GM18909 (cell line): Measurements from ENCODE around the gene PCDHA1.
"Not testable (repeated sequence)": the region's sequence is repeated elsewhere in the genome, so short reads cannot be mapped to it uniquely, and the experiment has no call there.

ENCODE experiments used
- ATAC-seq: cut with Tn5 transposase; IDR thresholded peaks from one replicate; pipeline ENCODE4 v1.9.1; 2021; ENCODE audit warnings: mild to moderate bottlenecking; ENCODE audit not compliant: unreplicated experiment, poor library complexity

PCDHA1 gene

GRCh38 chr5:140806834-140807775, 21.2 kb downstream of the PCDHA1 start, which contains the start of gene PCDHA4:
TSS of gene PCDHA4 (plus strand) at chr5:140807068.
- ATAC-seq, result no peak

GRCh38 chr5:140808241-140808888, 22.4 kb downstream of the PCDHA1 start:
- ATAC-seq, result not testable (repeated sequence)

- ATAC-seq, result no peak
These were observed 22.9 kb downstream of the PCDHA1 start for GRCh38 chr5:140808889-140809291.

GRCh38 chr5:140821375-140822280, 35.7 kb downstream of the PCDHA1 start, which contains the start of gene PCDHA5:
TSS of gene PCDHA5 (plus strand) at chr5:140821613.
- no peak for ATAC-seq

- ATAC-seq, result no peak
These were observed 36.3 kb downstream of the PCDHA1 start for GRCh38 chr5:140822281-140822629.

GRCh38 chr5:140822969-140823368, 37.0 kb downstream of the PCDHA1 start:
- not testable (repeated sequence) for ATAC-seq

- no peak for ATAC-seq
These were observed 37.5 kb downstream of the PCDHA1 start for GRCh38 chr5:140823475-140823874.

- ATAC-seq, result no peak
These were observed 41.9 kb downstream of the PCDHA1 start, which contains the start of gene PCDHA6 for GRCh38 chr5:140827704-140828361. TSS of gene PCDHA6 (plus strand) at chr5:140827960. CDS start at chr5:140828092, 132 bp downstream.

GRCh38 chr5:140828362-140828737, 42.4 kb downstream of the PCDHA1 start:
- ATAC-seq, result no peak

- ATAC-seq, result not testable (repeated sequence)
These were observed 43.9 kb downstream of the PCDHA1 start for GRCh38 chr5:140829511-140830501.

- no peak for ATAC-seq
These were observed 48.1 kb downstream of the PCDHA1 start, which contains the start of gene PCDHA7 for GRCh38 chr5:140833993-140834392. TSS of gene PCDHA7 (plus strand) at chr5:140834269. CDS start at chr5:140834384, 115 bp downstream.

- not testable (repeated sequence) for ATAC-seq
These were observed 48.6 kb downstream of the PCDHA1 start for GRCh38 chr5:140834439-140835008.

- no peak for ATAC-seq
These were observed 49.9 kb downstream of the PCDHA1 start for GRCh38 chr5:140835622-140836510.

GRCh38 chr5:140840978-140841962, 55.3 kb downstream of the PCDHA1 start, which contains the start of gene PCDHA8:
TSS of gene PCDHA8 (plus strand) at chr5:140841187. CDS start at chr5:140841322, 135 bp downstream.
- no peak for ATAC-seq

- no peak for ATAC-seq
These were observed 57.1 kb downstream of the PCDHA1 start for GRCh38 chr5:140842798-140843733.
